ENCODE measurements around the gene MXI1. TPM values are rescaled to one million over a fixed set of nuclear protein-coding genes. Genes with fewer than 3 reads are reported as not detected.

The MXI1 gene
- total RNA-seq, 2 experiments from 2014 or later: 47.9 to 48.2 TPM

DNA sequence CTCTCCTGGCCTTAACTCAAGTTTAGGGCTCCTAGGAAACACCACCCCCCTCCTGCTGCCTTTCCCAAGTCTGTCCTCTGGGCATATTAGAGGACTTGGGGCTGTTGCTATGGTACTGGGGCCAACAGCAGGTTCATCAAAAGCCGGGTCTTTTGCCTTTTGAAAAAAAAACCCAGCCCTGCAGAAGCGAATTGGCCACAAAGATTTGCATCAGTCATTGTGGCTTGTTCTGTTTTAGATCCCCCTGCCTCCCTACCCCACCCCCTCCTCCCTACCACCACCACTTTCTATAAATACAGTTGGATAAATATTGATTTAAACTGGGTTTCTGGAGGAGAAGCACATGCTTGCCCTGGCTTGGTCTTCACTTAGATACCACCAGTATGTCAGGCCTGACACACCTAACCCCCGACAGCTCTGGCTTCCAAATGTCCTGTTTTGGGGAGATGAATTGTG is 7.0 kb downstream of the MXI1 start:
- peaks cover 4% of the 10 kb centered on the region for H3K36me3 Mint-ChIP-seq (ENCODE audit: low read depth)
- no peaks in the 10 kb centered on the region for H3K9me3 Mint-ChIP-seq
- peaks cover 39% of the 10 kb centered on the region for H3K4me1 Mint-ChIP-seq (ENCODE audit: low read depth)
- POLR2A ChIA-PET: interaction anchor here (4.8 kb wide), 1 partner anchor 11 kb away, joined by 42 read pairs; no protein-coding TSS in a partner anchor
- DNase-seq: peak; percentile 23
- H3K27ac Mint-ChIP-seq: no peak overlapping the region
- intact Hi-C loops (cut with micrococcal nuclease): loop anchor here (10.0 kb wide), 1 partner anchor 200 kb away; no protein-coding TSS in a partner anchor
- H3K4me3 Mint-ChIP-seq: no peak overlapping the region
- CTCF ChIA-PET: interaction anchor here (1.9 to 10.5 kb wide), 2 partner anchors 9 to 65 kb away, joined by 8 to 171 read pairs; no protein-coding TSS in a partner anchor
- H3K27me3 Mint-ChIP-seq: peaks cover 6% of the 10 kb centered on the region
- TF ChIP-seq, protein P1, sequence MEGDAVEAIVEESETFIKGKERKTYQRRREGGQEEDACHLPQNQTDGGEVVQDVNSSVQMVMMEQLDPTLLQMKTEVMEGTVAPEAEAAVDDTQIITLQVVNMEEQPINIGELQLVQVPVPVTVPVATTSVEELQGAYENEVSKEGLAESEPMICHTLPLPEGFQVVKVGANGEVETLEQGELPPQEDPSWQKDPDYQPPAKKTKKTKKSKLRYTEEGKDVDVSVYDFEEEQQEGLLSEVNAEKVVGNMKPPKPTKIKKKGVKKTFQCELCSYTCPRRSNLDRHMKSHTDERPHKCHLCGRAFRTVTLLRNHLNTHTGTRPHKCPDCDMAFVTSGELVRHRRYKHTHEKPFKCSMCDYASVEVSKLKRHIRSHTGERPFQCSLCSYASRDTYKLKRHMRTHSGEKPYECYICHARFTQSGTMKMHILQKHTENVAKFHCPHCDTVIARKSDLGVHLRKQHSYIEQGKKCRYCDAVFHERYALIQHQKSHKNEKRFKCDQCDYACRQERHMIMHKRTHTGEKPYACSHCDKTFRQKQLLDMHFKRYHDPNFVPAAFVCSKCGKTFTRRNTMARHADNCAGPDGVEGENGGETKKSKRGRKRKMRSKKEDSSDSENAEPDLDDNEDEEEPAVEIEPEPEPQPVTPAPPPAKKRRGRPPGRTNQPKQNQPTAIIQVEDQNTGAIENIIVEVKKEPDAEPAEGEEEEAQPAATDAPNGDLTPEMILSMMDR (IDR thresholded peaks at IDR 0.05): no peak
- no peak for ATAC-seq

DNA sequence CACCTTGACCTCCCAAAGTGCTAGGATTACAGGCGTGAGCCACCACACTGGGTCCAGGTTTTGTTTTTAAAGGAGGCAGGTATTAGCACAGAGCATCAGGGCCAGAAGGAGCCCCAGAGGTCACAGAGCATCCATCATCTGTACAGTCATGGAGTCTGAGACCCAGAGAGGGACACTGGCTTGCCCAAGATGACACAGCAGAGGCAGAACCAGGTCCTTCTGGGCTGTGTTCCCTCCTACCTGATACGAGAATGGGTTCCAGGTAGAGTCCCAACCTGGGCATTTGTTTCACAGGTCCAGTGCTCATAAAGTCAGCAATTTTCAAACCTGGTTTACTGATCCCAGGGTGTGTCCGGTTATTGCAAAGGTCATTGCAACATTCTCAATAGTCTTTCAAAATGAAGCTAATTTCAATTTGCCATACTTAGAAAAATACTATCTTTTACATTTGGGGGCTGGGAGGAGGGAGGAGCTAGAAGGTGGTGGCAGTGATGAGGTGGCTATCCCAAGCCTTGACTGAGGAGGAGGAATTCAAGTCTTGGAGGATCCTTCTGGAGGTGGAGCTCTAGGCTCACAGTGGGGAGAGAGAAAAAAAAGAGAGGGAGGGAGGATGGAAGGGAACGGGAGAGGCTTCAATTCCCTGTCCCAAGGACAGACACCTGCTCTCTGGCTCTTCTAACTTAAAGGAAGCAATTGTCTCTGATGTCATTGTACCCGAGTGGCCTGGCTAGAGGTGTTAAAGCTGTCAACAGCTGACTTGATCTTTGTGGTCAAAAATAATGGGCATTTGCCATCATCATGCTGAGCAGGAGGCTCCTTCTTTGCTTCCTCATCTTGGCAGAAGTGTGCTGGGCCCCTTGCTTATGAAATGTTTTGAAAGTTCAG is 8.1 kb downstream of the MXI1 start:
- H3K27me3 Mint-ChIP-seq: peaks cover 6% of the 10 kb centered on the region
- ChIA-PET CTCF (interaction anchor here (1.3 to 10.5 kb wide), 3 partner anchors 8 to 64 kb away, joined by 8 to 171 read pairs (median 8); partner anchors contain the start of gene MXI1), POLR2A (no interaction called here)
- peaks cover 39% of the 10 kb centered on the region for H3K4me1 Mint-ChIP-seq (ENCODE audit: low read depth)
- H3K36me3 Mint-ChIP-seq (ENCODE audit: low read depth): peaks cover 3% of the 10 kb centered on the region
- H3K4me3 Mint-ChIP-seq: no peak overlapping the region
- ATAC-seq (no peak), DNase-seq (no peak)
- TF ChIP-seq, protein P1 (IDR thresholded peaks at IDR 0.05): no peak
- no peaks in the 10 kb centered on the region for H3K9me3 Mint-ChIP-seq
- no peak overlapping the region for H3K27ac Mint-ChIP-seq
- intact Hi-C loops (cut with micrococcal nuclease): loop anchor here (10.0 kb wide), 1 partner anchor 201 kb away; no protein-coding TSS in a partner anchor

DNA sequence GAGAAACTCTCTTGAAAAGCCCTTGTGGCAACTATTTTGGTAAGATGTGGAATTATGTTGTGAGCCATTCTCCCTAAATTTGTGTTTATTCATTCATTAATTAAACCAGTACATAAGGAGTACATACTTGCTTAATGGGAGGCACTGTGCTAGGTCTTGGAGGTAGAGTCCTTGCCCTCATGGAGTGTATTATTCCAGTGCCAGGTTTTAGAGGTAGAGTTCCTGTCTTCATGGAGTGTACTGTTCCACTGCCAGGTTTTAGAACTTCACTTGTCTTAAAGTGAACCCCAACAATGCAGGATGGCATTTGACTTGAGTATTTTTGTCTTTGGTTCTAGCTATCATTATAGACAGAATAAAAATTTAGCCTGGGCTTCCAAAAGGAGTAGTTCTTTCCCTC is 8.8 kb downstream of the MXI1 start:
- ATAC-seq (no peak), DNase-seq (no peak)
- ChIA-PET POLR2A (interaction anchor here (0.6 kb wide), 1 partner anchor 284 kb away, joined by 4 read pairs; no protein-coding TSS in a partner anchor), CTCF (interaction anchor here (1.3 kb wide), 1 partner anchor 9 kb away, joined by 8 read pairs; the partner anchor contains the start of gene MXI1)
- H3K9me3 Mint-ChIP-seq: no peaks in the 10 kb centered on the region
- peaks cover 2% of the 10 kb centered on the region for H3K36me3 Mint-ChIP-seq (ENCODE audit: low read depth)
- H3K4me1 Mint-ChIP-seq (ENCODE audit: low read depth): peaks cover 39% of the 10 kb centered on the region
- peaks cover 6% of the 10 kb centered on the region for H3K27me3 Mint-ChIP-seq
- H3K27ac Mint-ChIP-seq: no peak overlapping the region
- intact Hi-C loops (cut with micrococcal nuclease): loop anchor here (10.0 kb wide), 1 partner anchor 201 kb away; no protein-coding TSS in a partner anchor
- no peak overlapping the region for H3K4me3 Mint-ChIP-seq
- TF ChIP-seq, protein P1 (IDR thresholded peaks at IDR 0.05): no peak

DNA sequence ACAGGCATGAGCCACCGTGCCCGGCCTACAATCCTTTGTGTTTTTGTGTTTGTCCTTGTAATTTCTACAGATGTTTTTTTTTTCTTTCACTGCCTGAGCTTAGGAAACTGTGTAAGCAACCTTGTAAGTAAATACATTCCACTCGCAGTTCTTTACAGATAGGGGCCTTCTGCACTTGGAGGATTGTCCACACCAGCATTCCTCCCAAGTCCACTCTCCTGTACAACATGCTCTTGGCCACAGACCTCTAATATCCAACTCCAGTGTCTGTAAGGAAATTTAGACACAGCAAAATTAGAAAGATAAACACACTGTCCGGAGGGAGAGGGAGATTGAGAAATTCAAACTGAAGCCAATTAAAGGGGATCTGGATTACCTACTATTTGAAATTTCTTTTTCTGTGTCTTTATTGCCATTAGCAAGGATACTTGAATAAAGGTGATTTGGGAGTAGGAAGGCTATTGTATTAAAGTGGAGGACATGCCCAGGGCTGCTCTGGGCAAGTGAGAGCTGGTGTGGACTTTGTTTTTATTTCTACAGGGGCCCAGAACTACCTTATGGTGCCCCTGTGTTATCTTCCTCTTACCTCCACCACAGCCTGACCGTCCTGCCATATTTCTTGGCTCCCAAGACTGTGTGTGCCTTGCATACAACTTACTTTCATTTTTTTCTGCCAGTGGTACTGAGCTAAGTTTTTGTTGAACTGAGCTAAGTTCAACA is 9.7 kb downstream of the MXI1 start:
- no peak overlapping the region for H3K27ac Mint-ChIP-seq
- DNase-seq (no peak), ATAC-seq (no peak)
- peaks cover 2% of the 10 kb centered on the region for H3K36me3 Mint-ChIP-seq (ENCODE audit: low read depth)
- ChIA-PET POLR2A (interaction anchor here (0.6 to 1.0 kb wide), 2 partner anchors 55 to 285 kb away, joined by 3 to 4 read pairs; no protein-coding TSS in a partner anchor), CTCF (interaction anchor here (1.2 to 1.9 kb wide), 2 partner anchors 61 to 79 kb away, joined by 5 to 6 read pairs; no protein-coding TSS in a partner anchor)
- H3K4me3 Mint-ChIP-seq: no peak overlapping the region
- intact Hi-C loops (cut with micrococcal nuclease): loop anchor here (10.0 kb wide), 1 partner anchor 202 kb away; no protein-coding TSS in a partner anchor
- peaks cover 6% of the 10 kb centered on the region for H3K27me3 Mint-ChIP-seq
- no peaks in the 10 kb centered on the region for H3K9me3 Mint-ChIP-seq
- TF ChIP-seq, protein P1 (IDR thresholded peaks at IDR 0.05): no peak
- peaks cover 38% of the 10 kb centered on the region for H3K4me1 Mint-ChIP-seq (ENCODE audit: low read depth)
